Measurements from ENCODE around the gene EFNA2.
"Not testable (repeated sequence)": the region's sequence is repeated elsewhere in the genome, so short reads cannot be mapped to it uniquely, and the experiment has no call there.

EFNA2 gene

DNA sequence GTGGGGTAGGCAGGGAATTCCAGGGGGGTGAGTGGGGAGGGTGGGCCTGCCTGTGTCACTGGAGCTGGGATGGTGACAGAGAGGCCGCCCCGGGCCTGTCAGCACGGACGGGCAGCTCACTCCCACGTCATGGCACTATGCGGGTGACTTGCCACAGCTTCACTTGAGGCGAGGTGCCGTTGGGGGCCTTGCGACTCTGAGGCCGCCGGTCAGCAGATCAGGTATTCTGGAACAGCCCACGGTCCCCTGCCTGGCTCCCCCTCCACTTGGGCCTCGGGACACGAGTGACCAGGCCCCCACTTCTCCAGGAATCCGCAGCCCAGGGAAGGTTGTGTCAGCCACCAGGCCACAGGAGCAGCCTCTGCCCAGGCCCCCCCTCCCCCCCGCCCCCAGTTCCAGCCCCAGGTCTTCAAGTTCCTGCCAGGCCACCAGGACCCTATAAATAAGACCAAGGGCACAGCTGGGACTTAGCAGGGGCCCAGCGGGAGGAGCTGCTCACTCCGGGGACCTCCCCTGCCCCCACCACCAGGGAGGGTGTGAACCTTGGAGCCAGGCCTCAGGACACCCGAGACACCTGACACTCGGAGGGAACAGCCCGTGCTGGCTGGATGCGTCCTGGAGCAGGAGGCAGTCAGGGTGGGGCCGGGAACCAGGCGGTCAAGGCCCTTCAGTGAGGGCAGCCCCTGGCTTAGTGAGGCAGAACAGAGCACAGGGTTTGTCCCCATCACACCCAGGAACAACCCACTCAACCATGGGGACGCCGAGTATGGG is 40.0 kb upstream of the EFNA2 start:
- DNase-seq (ENCODE audit: low read depth), result no peak
- TF ChIP-seq, protein P1, sequence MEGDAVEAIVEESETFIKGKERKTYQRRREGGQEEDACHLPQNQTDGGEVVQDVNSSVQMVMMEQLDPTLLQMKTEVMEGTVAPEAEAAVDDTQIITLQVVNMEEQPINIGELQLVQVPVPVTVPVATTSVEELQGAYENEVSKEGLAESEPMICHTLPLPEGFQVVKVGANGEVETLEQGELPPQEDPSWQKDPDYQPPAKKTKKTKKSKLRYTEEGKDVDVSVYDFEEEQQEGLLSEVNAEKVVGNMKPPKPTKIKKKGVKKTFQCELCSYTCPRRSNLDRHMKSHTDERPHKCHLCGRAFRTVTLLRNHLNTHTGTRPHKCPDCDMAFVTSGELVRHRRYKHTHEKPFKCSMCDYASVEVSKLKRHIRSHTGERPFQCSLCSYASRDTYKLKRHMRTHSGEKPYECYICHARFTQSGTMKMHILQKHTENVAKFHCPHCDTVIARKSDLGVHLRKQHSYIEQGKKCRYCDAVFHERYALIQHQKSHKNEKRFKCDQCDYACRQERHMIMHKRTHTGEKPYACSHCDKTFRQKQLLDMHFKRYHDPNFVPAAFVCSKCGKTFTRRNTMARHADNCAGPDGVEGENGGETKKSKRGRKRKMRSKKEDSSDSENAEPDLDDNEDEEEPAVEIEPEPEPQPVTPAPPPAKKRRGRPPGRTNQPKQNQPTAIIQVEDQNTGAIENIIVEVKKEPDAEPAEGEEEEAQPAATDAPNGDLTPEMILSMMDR (conservative IDR thresholded peaks at IDR 0.05; ENCODE audit: low read depth, low read length), result no peak
- H3K4me3 ChIP-seq (ENCODE audit: low read depth, low read length), result no peak overlapping the region

DNA sequence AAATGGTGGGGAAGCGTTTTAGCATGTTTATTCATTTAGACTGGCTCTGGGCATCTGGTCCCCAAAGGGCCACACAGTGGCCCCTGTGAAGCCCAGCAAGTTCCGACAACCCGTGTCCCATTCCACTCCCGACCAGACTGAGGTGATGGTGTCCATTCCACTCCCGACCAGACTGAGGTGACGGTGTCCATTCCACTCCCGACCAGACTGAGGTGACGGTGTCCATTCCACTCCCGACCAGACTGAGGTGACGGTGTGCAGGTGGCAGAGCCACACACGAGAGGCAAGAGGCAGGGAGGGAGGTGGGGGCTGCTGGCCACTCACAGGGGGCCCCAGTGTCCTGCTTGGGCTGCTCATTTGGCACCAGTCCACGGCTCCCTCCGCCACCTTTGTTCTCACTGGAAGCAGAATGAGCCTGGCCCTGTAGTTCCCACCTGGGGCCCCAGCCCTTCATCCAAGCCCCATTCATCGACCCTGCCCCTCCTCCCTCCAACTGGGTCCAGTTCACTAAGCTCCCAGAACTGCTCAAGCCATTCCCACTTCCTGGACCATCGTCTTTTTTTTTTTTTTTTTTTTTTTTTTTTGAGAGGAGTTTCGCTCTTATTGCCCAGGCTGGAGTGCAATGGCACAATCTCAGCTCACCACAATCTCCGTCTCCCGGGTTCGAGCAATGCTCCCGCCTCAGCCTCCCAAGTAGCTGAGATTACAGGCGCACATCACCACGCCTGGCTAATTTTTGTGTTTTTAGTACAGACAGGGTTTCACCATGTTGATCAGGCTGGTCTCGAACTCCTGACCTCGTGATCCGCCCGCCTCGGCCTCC is 39.2 kb upstream of the EFNA2 start:
- H3K4me3 ChIP-seq (ENCODE audit: low read depth, low read length); DNase-seq (ENCODE audit: low read depth): not testable (repeated sequence)

GRCh38 chr19:1247748-1248138 is 37.9 kb upstream of the EFNA2 start:
- peak overlapping the region; percentile 78 for H3K4me3 ChIP-seq (ENCODE audit: low read depth, low read length)

DNA sequence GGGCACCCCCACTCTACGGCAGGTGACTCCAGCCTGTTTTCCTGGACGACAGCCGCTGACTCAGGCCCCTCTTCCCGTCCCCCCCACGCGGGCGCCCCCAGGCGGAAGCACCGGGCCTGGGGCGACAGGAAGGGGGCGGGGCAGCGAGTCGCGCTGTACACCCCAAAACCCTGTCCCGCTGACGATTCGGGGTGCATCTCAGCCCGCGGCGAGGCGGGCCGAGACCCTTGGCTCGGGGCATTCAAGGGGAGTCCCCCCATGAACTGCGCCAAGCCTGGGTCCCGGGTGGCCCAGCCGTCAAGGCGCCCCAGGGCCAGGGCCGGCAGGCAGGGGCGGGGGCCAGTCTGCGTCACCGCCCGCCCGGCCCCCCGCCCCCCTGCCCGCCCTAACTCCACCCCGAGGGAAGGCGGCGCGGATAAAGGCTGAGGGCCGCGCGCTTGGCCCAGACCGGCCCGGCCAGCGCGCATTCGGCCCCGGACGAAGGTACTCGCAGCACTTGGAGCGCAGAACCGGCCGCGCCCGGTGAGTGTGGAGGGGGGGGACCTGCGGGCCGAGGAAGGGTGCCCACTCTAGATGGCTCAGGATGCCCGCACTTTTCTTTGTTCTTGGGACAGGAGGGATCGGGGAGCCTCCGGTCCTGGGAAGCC is 37.4 kb upstream of the EFNA2 start, which contains the start of gene MIDN:
MIDN (plus strand) TSS at position 445 of the 647 bp plus-strand sequence. CDS start 1,714 bp downstream, outside the sequence.
- peak within 1 kb of the TSS; percentile 78 for H3K4me3 ChIP-seq (ENCODE audit: low read depth, low read length)
- peak; percentile 92 for DNase-seq (ENCODE audit: low read depth)
- TF ChIP-seq, protein P1 (conservative IDR thresholded peaks at IDR 0.05; ENCODE audit: low read depth, low read length), result peak; percentile 26

More at GRCh38 chr19:1247748-1248138, 37.9 kb upstream of the EFNA2 start:
- DNase-seq (ENCODE audit: low read depth), result no peak
- TF ChIP-seq, protein P1 (conservative IDR thresholded peaks at IDR 0.05; ENCODE audit: low read depth, low read length), result no peak

DNA sequence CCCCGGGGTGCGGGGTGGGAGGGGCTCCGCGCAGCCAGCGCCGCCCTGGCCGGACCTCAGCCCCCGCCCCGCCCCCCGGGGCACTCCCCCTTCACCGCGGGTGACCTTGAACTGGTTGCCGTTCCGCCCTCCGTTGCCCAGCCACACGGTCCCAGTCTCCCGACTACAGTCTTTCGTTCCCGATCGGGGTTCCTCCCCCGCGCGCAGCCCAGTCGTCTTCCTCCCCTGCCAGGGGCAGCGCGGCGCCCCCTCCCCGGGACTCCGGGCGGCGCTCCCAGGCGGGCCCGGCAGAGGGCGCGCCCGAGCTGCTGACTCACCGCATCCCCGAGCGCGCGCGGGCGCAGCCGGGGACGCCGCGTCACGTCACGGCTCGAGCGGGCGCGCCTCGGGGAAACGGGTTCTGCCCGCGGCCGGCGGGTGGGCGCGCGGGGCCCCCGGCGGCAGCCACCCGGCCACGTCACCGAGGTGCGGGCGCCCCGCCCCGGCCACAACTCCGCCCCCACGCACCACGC is 36.8 kb upstream of the EFNA2 start:
- peak overlapping the region; percentile 78 for H3K4me3 ChIP-seq (ENCODE audit: low read depth, low read length)
- TF ChIP-seq, protein P1 (conservative IDR thresholded peaks at IDR 0.05; ENCODE audit: low read depth, low read length), result peak; percentile 46
- DNase-seq (ENCODE audit: low read depth), result peak; percentile 76

DNA sequence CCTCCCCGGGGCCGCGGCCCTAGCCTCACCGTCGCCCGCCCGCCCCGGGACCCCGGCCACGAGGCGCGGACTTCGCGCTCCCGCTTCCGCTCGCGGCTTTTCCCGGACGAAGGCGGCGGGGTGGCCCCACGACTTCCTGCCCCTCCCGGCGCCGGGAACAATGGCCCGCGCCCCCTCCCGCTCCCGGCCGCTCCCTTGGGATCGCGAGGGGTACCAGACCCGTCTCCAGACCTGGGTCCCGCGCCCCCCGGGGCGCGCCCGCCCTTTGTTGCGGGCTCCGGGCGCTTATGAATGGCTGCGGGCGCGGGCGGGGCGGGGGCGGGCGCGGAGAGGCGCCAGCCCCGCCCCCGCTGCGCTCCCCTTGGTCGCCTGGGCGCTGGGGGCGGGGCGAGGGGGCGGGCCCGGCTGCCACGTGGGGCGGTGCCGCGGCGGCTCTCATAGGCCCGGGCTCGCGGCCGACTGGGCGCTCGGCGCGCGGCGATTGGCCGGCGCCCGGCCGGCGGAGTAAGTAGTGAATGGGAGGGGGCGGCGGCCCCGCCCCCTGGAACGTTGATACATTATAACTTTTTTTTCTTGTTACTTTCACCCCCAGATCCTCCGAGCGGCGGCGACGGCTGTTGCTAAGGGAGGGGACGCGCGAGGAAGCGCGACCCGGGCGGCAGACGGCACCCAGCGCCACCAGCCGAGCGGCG is 36.2 kb upstream of the EFNA2 start:
- TF ChIP-seq, protein P1 (conservative IDR thresholded peaks at IDR 0.05; ENCODE audit: low read depth, low read length), result no peak
- DNase-seq (ENCODE audit: low read depth), result peak; percentile 97
- peak overlapping the region; percentile 78 for H3K4me3 ChIP-seq (ENCODE audit: low read depth, low read length)
